ENCODE data around the gene MDP1. TPM values are rescaled to one million over a fixed set of nuclear protein-coding genes. Genes with fewer than 3 reads are reported as not detected.
A peak's percentile ranks its signal among the peaks of the same experiment; 100 is the strongest.

The MDP1 gene
- total and polyA plus RNA-seq, 8 donors: 9.3 to 26.9 (median 16.1) TPM; not detected in 1

- Histone ChIP-seq H3K4me1 (peaks cover 24 to 68% (median 49%) of the 10 kb centered on the region in 4 donors), H3K27me3 (no peaks in the 10 kb centered on the region), H3K27ac (peak within 1 kb of the TSS; percentile 93 to 99 (median 98)), H3K4me3 (peak within 1 kb of the TSS; percentile 84 to 99 (median 88)), H3K9me3 (no peaks in the 10 kb centered on the region), H3K36me3 (peaks cover 0 to 41% (median 36%) of the 10 kb centered on the region in 4 donors)
- intact Hi-C loops (cut with DNase I; ENCODE audit: low total_unique reads): no loop called here
- 0 to 1% (median 1%) methylated on average over 43 to 89 of the region's 89 CpGs for WGBS, 5 donors
- peak; percentile 89 to 97 for DNase-seq
- TF ChIP-seq POLR2A (IDR thresholded peaks at IDR 0.05): peak in 2 of 4 donors; percentile 25 to 66
- TF ChIP-seq, protein P1, sequence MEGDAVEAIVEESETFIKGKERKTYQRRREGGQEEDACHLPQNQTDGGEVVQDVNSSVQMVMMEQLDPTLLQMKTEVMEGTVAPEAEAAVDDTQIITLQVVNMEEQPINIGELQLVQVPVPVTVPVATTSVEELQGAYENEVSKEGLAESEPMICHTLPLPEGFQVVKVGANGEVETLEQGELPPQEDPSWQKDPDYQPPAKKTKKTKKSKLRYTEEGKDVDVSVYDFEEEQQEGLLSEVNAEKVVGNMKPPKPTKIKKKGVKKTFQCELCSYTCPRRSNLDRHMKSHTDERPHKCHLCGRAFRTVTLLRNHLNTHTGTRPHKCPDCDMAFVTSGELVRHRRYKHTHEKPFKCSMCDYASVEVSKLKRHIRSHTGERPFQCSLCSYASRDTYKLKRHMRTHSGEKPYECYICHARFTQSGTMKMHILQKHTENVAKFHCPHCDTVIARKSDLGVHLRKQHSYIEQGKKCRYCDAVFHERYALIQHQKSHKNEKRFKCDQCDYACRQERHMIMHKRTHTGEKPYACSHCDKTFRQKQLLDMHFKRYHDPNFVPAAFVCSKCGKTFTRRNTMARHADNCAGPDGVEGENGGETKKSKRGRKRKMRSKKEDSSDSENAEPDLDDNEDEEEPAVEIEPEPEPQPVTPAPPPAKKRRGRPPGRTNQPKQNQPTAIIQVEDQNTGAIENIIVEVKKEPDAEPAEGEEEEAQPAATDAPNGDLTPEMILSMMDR (IDR thresholded peaks at IDR 0.05): no peak
- TF ChIP-seq POLR2AphosphoS5 (IDR thresholded peaks at IDR 0.05): peak; percentile 82 to 96 (median 95)
- no peak for TF ChIP-seq EP300 (IDR thresholded peaks at IDR 0.05)
Measured at GRCh38 chr14:24195186-24196070, 20.4 kb downstream of the MDP1 start, which contains the start of gene TM9SF1. TSS of gene TM9SF1 (minus strand) at chr14:24195441. CDS start at chr14:24195019, 422 bp downstream.

DNA sequence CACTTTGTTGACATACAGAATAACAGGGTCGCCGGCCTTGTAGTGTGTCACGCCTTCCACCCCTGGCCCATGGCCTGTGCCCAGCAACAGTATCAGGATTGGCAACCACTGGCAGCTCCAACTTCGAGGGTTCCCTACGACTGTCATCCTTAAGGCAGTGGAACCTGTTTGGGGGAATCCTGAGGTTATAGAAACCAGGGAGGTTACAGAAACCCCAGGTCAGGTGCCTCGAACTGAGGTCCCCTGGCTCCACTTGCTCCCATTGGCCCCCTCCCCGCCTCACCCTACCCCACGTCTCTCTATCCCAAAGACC is 21.0 kb downstream of the MDP1 start:
- TF ChIP-seq POLR2AphosphoS5 (IDR thresholded peaks at IDR 0.05): no peak
- no peak for TF ChIP-seq POLR2A (IDR thresholded peaks at IDR 0.05)
- TF ChIP-seq EP300 (IDR thresholded peaks at IDR 0.05): no peak
- TF ChIP-seq, protein P1 (IDR thresholded peaks at IDR 0.05): no peak
- peaks cover 0 to 42% (median 37%) of the 10 kb centered on the region in 4 donors for H3K36me3 ChIP-seq

DNA sequence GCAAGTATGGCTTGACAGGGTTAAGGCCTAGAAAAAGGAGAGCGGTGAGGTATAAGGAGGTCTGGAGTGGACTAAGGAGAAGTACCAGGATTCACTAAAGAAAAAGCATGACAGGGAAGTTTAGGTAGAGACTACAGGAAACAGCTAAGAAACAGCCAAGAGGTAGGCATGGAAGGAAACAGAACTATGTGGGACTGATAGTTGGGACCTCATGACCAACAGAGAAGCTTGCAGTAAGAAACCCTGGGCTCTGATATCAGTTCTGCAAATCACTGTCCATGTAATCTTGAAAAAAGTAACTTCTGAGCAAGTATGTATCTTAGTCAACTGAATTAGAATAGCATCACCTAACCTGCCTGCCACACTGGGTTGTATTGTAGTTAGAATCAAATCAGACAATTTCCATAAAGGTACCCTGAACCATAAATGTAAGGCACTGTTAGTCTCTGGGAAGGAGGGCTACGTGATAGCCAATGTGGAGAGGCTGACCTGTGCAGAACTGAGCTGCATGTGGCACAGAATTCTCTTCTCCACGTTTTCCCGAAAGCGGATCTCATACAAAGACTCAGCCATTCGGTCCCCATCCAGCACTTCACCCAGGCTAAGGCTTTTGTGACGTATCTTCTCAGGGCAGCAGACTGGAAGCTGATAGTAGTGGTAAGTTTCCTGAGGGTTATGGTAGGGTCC is 21.5 kb downstream of the MDP1 start:
- H3K27me3 ChIP-seq: no peaks in the 10 kb centered on the region
- no peak for DNase-seq
- peak overlapping the region; percentile 84 to 99 (median 88) for H3K4me3 ChIP-seq
- intact Hi-C loops (cut with DNase I; ENCODE audit: low total_unique reads): no loop called here
- peak overlapping the region in 4 of 5 donors; percentile 96 to 99 (median 98) for H3K27ac ChIP-seq
- WGBS, 5 donors: 62 to 83% (median 67%) methylated on average over 7 of the region's 7 CpGs
- H3K9me3 ChIP-seq: no peaks in the 10 kb centered on the region
- peaks cover 0 to 43% (median 36%) of the 10 kb centered on the region in 4 donors for H3K36me3 ChIP-seq
- TF ChIP-seq EP300 (IDR thresholded peaks at IDR 0.05) (no peak), POLR2A (IDR thresholded peaks at IDR 0.05) (no peak), POLR2AphosphoS5 (IDR thresholded peaks at IDR 0.05) (no peak)
- TF ChIP-seq, protein P1 (IDR thresholded peaks at IDR 0.05): no peak
- H3K4me1 ChIP-seq: peaks cover 24 to 74% (median 53%) of the 10 kb centered on the region in 4 donors

More for the DNA sequence above, 21.0 kb downstream of the MDP1 start:
- DNase-seq: no peak
- Histone ChIP-seq H3K9me3 (no peaks in the 10 kb centered on the region), H3K27ac (peak overlapping the region; percentile 93 to 99 (median 98)), H3K27me3 (no peaks in the 10 kb centered on the region), H3K4me1 (peaks cover 24 to 69% (median 49%) of the 10 kb centered on the region in 4 donors), H3K4me3 (peak overlapping the region; percentile 84 to 99 (median 88))
- WGBS, 5 donors: 15 to 46% (median 32%) methylated on average over 8 of the region's 8 CpGs
- intact Hi-C loops (cut with DNase I; ENCODE audit: low total_unique reads): no loop called here

DNA sequence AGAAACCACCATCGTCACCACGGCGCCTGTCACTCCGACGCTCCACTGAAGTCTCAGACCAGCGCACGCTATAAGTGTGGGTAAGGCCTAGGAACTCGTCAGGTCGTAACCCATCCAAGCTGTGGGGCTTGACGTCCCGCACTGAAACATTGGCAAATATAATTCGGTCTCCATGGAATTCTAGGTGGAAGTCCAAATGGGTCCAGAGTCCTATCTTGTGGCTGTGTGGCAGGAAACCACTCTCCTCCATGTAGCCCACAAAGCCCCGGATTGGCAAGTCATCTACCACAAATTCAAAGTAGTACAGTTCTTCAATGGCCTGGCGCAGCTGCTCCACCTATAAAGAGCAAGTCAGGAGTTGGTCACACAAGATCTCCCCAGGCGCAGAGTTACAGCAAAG is 22.9 kb downstream of the MDP1 start:
- no peak for TF ChIP-seq POLR2A (IDR thresholded peaks at IDR 0.05)
- TF ChIP-seq, protein P1 (IDR thresholded peaks at IDR 0.05): no peak
- TF ChIP-seq POLR2AphosphoS5 (IDR thresholded peaks at IDR 0.05): no peak
- no peak for TF ChIP-seq EP300 (IDR thresholded peaks at IDR 0.05)
- no peaks in the 10 kb centered on the region for H3K9me3 ChIP-seq
- H3K4me3 ChIP-seq: no peak overlapping the region
- H3K27ac ChIP-seq: no peak overlapping the region
- 89 to 97% (median 97%) methylated on average over 15 of the region's 15 CpGs for WGBS, 5 donors
- H3K27me3 ChIP-seq: no peaks in the 10 kb centered on the region
- DNase-seq: no peak
- intact Hi-C loops (cut with DNase I; ENCODE audit: low total_unique reads): no loop called here
- H3K4me1 ChIP-seq: peaks cover 29 to 73% (median 59%) of the 10 kb centered on the region in 4 donors
- peaks cover 0 to 38% (median 33%) of the 10 kb centered on the region in 4 donors for H3K36me3 ChIP-seq
